Measurements from ENCODE around the gene CD46.
"Not testable (repeated sequence)": the region's sequence is repeated elsewhere in the genome, so short reads cannot be mapped to it uniquely, and the experiment has no call there.

Gene CD46

GRCh38 chr1:207751790-207752455, at the start of gene CD46:
Gene CD46 (plus strand): TSS chr1:207752054. CDS start chr1:207752213, 159 bp downstream.
- DNase-seq, result peak; percentile 79 to 88

DNA sequence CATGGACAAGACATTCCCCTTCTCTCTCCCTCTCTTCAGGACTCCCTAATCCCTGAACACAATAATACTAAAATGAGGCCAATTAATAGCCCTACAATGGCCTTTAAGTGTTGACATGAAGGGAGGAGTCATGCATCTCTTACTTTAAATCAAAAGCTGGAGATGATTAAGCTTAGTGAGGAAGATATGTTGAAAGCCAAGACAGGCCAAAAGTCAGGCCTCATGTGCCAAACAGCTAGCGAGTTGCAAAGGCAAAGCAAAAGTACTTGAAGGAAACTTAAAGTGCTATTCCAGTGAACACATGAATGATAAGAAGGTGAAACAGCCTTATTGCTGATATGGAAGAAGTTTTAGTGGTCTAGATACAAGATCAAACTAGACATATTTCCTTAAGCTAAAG, 49.5 kb upstream of the CD46 start:
- no peak for DNase-seq

- DNase-seq, result no peak
Observed at GRCh38 chr1:207703712-207704111, 48.1 kb upstream of the CD46 start.

DNA sequence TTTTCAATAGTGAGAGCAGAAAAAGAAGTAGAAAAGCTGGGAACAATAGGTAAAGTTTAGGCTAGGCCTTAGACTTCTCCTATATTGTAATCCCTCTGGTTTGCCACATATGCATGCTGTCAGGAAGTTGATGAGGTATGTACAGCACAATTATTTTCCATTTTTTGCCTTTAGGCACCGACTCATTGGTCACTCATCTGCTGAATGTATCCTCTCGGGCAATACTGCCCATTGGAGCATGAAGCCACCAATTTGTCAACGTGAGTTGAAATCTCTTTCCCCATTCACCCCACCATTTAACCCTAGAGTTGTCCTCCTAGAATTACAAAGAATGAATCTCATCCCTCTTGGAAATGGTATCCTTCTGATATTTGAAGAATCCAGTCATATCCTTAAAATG, 43.9 kb upstream of the CD46 start:
- not testable (repeated sequence) for DNase-seq

- DNase-seq, result no peak
Observed at GRCh38 chr1:207711285-207711684, 40.6 kb upstream of the CD46 start.

DNA sequence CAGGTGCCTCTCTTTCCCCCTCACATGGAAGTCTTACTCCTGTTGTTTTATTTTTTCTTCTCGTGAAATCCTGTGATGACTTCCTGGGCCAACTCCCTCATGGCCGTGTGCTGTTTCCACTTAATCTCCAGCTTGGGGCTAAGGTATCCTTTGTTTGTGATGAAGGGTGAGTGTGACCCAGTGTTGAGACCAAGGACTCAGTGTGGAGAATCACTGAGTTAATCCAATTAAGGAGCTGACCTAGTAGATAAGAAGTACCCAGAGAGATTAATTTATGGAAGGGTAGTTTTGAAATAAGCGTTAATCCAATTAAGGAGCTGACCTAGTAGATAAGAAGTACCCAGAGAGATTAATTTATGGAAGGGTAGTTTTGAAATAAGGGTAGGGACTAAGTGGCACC, 39.2 kb upstream of the CD46 start:
- not testable (repeated sequence) for DNase-seq

DNA sequence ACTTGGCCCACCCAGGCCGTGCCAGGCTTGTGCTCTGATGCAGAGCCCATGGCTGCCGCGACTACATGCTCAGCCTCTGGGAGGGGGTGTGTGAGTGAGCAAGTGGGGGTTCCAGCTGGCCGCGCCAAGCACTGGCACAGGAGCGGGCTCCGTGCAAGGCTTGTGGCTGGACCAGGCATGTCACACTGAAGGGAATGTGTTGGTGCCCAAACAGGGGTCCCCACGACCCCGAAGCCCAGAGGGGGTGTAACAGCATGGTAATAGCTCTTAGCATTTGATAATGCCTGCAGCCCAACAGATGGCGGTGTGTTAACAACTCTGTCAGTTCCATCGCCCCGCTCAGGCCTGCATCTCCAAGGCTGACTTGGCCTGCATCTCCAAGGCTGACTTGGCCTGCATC, 38.3 kb upstream of the CD46 start:
- DNase-seq, result no peak

GRCh38 chr1:207719234-207719633, 32.6 kb upstream of the CD46 start:
- no peak for DNase-seq

DNA sequence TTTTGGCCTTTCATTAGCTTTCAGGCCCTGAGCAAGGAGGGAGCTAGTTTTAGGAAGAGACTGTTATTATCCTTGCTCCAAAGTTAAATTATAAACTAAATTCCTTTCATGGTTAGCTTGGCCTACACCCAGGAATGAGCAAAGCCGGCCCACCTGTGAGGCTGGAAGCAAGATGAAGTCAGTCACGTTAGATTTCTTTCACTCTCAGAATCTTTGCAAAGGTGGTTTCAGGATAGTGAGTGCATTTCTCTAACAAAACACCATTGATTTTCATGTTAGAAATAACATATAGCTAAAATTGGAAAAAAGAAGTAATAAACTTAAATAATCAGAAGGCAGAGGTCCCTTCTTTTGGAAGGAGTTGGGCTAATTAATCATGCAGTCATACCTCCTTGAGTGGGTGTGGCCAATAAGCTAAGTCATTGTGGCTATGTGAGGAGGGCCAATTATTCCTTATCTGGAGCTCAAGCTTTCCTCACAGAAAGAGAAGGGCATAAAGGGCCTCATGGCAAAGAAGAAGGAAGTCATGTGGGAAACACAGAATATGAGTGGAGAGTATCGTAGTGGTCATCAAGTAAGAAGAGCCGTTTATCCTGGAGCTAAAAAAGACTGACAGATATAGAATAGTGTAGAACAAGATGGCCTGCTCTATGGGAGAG, 23.5 kb upstream of the CD46 start:
- DNase-seq, result not testable (repeated sequence)

DNA sequence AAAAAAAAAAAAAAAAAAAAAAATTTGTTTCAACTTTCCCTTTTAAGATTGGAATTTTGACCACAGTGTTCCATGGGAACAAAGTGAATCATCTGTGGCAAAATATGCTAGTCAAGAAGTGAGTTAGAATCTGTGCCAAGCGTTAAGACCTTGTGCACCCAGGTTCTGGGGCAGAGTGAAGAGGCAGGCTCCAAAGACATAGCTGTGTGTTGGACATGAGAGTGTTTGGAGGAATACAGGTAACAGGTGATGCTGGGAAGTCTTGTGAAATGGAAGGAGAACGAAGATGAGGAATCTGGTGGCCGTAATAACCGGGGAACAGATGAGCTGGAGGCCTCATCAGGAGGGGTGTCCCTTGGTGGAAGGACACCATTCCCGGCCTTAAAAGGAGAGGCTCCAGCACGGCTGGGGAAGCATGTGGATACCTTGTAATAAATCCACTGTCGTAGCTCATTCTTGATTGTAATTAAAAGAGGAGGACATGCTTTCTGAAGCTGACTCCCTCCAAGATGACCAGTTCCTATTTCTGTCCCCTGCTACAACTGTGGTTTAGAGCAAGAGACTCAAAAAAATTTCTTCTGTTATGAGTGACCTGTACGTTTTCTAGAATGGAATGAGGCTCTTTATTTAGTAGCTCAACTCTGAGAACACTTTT, 14.2 kb upstream of the CD46 start:
- DNase-seq, result not testable (repeated sequence)

DNA sequence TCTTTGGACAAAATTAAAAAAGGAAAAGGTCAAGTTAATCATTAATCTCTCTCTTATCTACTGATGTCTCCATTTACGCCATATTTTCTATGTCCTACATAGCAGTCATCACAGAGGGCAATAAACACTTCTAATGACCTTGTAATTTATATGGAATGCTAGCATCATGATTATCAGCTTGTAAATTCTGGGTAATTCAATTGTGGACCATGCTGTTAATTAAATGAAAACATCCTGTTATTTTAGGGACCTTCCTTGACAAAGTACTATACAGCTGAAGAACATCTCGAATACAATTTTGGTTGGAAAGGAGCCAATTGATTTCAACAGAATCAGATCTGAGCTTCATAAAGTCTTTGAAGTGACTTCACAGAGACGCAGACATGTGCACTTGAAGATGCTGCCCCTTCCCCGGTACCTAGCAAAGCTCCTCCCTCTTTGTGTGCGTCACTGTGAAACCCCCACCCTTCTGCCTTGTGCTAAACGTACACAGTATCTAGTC, 13.6 kb upstream of the CD46 start:
- DNase-seq, result not testable (repeated sequence)

DNA sequence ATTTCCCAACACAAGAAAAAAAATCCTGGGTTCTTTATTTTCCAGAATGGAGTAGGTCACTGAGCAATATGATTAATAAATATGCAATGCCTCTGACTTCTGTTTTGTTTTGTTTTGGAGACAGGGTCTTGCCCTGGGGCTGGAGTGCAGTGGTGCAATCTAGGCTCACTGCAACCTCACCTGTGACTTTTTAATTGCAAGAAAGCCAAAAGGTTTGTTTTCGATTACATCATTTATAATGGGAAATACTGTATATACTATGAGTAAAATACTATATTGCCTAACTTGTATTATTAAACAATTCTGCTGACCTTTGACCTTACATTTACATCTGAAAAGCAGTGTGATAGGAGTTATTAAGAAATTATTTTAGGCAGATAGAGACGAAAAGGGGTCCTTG, 11.6 kb upstream of the CD46 start:
- no peak for DNase-seq

DNA sequence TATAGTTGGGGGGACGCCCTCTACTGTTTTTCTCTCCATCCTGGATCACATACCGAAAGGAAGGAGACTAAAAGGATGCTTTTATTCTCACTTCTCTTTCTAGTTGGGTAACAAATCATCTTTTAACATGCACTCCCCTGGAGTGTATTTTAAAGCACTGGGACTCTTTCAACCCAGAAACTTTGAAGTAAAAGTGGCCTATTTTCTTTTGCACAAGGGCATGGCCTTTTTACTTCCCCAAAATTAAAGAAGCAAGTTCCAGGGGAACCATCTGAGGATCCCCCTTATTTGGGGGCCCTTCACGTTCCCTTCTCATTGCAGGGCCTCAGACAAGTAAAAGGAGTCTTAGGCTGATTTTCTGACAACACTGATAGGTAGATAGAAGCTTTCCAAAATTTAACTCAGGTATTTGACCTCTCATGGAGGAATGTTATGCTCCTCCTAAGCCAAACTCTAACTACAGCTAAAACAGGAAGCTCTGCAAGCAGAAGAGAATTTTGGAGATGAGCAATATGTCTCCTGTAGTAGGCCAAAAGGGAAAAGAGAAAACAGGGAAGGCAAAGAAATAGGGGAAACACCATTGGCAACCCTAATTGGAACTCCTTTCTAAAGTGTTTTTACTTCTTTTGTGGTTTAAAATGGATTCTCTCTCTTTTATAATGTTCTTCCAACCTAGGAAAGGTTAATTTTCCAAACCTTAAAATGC, 8.9 kb upstream of the CD46 start:
- DNase-seq, result no peak

- DNase-seq, result no peak
Observed at GRCh38 chr1:207744000-207744534, 7.8 kb upstream of the CD46 start.

GRCh38 chr1:207745285-207745684, 6.6 kb upstream of the CD46 start:
- DNase-seq, result no peak

GRCh38 chr1:207745839-207746767, 5.8 kb upstream of the CD46 start:
- no peak for DNase-seq

DNA sequence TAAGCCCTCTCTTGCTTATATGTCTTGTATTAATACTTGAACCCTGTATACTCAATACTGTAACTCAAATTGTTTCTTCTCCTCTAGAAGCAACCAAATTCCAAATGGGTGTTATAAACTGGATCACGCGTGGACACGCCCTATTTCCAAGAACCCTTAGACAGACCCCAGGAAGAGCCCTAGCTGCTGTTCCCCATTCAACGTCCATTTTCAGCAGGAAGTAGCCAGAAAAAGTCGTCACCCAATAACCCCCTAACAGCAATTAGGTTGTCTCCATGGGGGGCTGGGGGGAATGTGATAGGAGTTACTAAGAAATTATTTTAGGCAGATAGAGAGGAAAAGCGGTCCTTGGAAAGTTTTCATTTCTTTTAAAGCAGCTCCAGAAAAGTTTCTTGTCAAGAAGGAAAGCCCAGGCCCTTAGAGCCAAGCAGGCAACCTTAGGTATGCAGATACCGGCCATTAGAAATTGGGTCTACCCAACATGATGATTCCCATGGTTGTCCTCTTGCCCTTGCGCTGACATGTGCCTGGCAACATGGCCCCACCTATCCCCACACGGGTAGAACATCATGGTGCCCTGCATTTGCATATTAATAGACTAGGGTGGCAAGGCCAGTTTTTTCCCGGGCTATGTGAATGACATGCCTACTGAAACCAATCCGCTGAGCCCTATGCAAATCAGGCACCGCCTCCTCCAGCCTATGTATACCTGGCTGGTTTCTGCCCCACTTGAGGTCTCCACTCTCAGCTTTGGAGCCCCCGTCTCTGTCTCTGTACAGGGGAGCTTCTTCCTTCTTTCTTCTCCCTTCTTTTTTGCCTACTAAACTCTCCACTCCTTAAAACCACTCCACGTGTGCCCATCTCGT, 4.0 kb upstream of the CD46 start:
- DNase-seq, result no peak

DNA sequence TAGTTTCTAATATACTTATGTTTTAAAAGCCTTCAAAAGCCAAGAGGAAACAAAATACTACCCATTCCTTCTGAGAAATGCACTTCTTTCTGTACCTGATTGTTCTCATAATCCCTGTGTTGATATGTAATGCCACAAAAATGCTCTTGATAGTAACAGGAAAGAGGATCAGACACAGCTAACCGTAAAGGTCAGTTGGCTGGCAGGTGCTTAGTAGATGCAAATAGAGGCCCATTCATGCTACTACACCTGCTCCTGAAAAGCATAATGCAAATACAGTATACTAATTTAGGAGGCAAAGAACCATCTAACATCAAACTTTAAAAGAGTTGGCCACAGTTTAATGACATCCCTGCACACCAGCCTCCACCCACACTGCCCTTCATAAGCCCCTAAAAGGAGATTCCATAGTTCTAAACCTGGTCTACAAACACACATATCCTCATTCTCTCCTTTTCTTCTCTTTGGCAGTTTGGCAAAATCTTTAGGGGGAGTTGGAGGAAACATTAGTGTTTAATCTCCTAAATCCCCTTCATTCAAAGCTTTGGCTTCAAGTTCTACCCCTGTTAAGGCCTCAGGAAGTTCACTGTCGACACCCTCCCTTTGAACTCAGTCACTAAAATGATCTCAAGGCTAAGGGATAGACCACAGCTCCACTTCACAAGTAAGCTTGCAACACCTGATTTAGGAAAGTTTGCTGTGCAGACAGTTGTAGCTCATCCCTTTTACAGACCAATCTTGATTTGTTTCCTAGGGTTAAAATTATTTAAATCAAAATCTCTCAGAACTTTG, 2.9 kb upstream of the CD46 start:
- DNase-seq, result no peak

GRCh38 chr1:207750631-207751305, 1.1 kb upstream of the CD46 start:
- DNase-seq, result no peak

- DNase-seq, result not testable (repeated sequence)
Observed at GRCh38 chr1:207751463-207751789, 428 bp upstream of the CD46 start.

Data from bone marrow (tissue), 2 donors.